T-helper 17 cell (primary cell): ENCODE data around the gene PACS2. TPM values are rescaled to one million over a fixed set of nuclear protein-coding genes. Genes with fewer than 3 reads are reported as not detected.
A peak's percentile ranks its signal among the peaks of the same experiment; 100 is the strongest.

ENCODE experiments used
- ATAC-seq: fragments of 150-1000 bp; cut with Tn5 transposase; 2 replicates; pipeline ENCODE4 v1.10.0; 2021; ENCODE audit warnings: mild to moderate bottlenecking, moderate library complexity
- DNase-seq, 3 donors: peaks; one replicate each; pipeline versions ENCODE4 v3.0.0 to v3.0.0-alpha.2; 2020 to 2021
- H3K9me3 ChIP-seq: one replicate; pipeline ENCODE4 v1.7.0; 2013; ENCODE audit warnings: low read length, mild to moderate bottlenecking; ENCODE audit not compliant: control insufficient read depth, poor library complexity, severe bottlenecking
- H3K27ac Mint-ChIP-seq: one replicate; pipeline ENCODE4 v1.8.0; 2022; ENCODE audit warnings: mild to moderate bottlenecking, moderate library complexity, mixed read lengths
- H3K27me3 Mint-ChIP-seq: one replicate; pipeline ENCODE4 v1.8.0; 2022; ENCODE audit warnings: mixed read lengths
- H3K36me3 Mint-ChIP-seq: one replicate; pipeline ENCODE4 v1.8.0; 2022; ENCODE audit warnings: low read depth, mixed read lengths
- H3K4me1 Mint-ChIP-seq: one replicate; pipeline ENCODE4 v1.8.0; 2022; ENCODE audit warnings: mild to moderate bottlenecking, mixed read lengths
- H3K4me3 Mint-ChIP-seq: one replicate; pipeline ENCODE4 v1.8.0; 2022; ENCODE audit warnings: mild to moderate bottlenecking, moderate library complexity, mixed read lengths
- total RNA-seq, 4 donors: library from RNA in 2 of 4; stranded (reverse) in 2 of 4; gene quantifications; one replicate each; pipeline ENCODE4 v1.2.3 and lab custom pipeline; 2022 to 2026

The PACS2 gene
- total RNA-seq, 2 donors from 2014 or later: 56.0 to 64.9 TPM

DNA sequence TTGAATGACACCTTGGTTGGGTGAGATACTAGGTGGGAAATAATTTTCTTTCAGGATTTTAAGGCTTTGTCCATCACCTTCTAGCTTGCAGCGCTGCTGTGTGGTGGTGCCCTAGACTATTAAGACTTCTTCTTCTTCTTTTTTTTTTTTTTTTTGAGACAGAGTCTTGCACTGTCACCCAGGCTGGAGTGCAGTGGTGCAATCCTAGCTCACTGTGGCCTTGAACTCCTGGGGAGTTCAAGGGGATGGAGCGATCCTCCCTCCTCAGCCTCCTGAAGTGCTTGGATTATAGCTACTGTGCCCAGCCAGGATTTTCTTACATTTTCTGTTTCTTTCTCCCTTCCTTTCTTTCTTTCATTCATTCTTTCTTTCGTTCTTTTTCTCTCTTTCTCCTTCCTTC lies 94.8 kb downstream of the PACS2 start:
- Mint-ChIP-seq H3K4me3 (no peak overlapping the region), H3K27me3 (peaks cover 22% of the 10 kb centered on the region), H3K36me3 (peaks cover 3% of the 10 kb centered on the region), H3K27ac (no peak overlapping the region), H3K4me1 (no peaks in the 10 kb centered on the region)
- no peaks in the 10 kb centered on the region for H3K9me3 ChIP-seq
- DNase-seq: no peak
- ATAC-seq: no peak

DNA sequence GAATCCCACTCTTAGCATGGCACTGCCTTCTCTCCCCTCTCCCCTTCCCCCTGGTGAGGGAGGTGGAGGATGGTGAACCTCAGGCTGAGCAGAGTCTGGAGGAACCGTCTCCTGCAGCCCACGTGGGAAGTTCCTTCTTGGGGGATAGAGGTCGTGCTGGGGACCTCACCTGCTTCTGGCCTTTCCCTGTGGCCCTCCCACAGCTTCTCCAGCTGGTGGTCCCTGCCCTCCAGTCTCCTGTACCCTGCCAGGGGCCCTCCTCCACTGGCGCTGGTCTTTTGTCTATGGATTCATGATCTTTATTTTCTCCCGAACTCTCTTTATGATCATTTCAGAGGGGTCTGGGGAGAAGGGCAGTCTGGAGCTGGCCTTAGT lies 96.1 kb downstream of the PACS2 start:
- Mint-ChIP-seq H3K4me3 (peak overlapping the region; percentile 15), H3K36me3 (peaks cover 3% of the 10 kb centered on the region), H3K27me3 (peaks cover 22% of the 10 kb centered on the region), H3K4me1 (peaks cover 2% of the 10 kb centered on the region), H3K27ac (no peak overlapping the region)
- no peaks in the 10 kb centered on the region for H3K9me3 ChIP-seq
- ATAC-seq: no peak
- DNase-seq: no peak

DNA sequence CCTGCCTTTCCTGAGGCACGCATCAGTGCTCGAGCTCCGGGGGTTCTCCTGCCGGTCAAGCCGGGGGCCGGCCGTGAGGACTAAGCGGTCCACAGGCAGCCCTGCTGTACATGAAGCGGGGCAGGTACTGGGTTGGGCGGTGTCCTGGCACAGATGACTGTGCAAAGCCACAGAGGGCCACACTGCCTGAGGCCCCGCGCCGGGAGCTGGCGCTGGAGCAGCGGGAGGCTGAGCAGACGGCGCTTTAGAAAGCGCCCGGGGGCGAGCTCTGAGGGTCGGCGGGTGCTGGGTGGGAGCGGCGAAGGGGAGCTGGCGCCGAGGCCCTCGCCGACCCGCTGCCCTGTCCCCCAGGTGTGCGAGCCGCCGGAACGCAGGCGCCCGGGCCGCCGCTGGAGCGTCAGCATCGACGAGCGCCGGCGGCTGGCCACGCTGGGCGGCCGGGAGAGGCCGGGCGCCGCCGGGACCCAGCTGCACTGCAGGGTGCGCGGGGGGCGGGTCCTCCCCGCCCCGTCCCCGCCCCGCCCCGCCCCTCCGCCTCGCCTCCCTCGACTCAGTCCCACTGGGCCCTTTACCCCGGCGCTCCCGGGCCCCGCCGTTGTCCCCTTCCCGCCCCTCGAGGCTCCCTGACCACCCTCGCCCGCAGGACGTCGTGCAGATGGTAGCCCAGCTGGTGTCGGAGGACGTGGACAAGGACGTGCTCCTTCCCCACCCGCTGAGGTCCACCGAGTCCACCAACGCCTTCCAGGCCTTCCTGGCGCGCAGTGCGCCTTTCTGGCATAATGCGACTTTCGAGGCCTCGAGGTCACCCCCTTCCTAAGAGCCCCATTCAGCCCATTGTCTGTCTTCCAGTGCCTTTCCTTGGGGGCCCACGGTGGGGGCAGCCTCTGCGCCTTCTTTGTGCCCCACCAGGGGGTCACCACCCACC lies 96.7 kb downstream of the PACS2 start:
- Mint-ChIP-seq H3K36me3 (peaks cover 3% of the 10 kb centered on the region), H3K4me3 (peak overlapping the region; percentile 73), H3K27ac (no peak overlapping the region), H3K27me3 (peaks cover 22% of the 10 kb centered on the region), H3K4me1 (peaks cover 2% of the 10 kb centered on the region)
- DNase-seq (no peak), ATAC-seq (peak; percentile 30)
- H3K9me3 ChIP-seq: no peaks in the 10 kb centered on the region

- DNase-seq: no peak
- H3K4me3 Mint-ChIP-seq: peak overlapping the region; percentile 73
- no peaks in the 10 kb centered on the region for H3K9me3 ChIP-seq
- peaks cover 5% of the 10 kb centered on the region for H3K36me3 Mint-ChIP-seq
- ATAC-seq: no peak
- H3K27ac Mint-ChIP-seq: no peak overlapping the region
- H3K27me3 Mint-ChIP-seq: peaks cover 22% of the 10 kb centered on the region
- H3K4me1 Mint-ChIP-seq: peaks cover 2% of the 10 kb centered on the region
Measured at GRCh38 chr14:105411985-105412770, 97.6 kb downstream of the PACS2 start.

- Mint-ChIP-seq H3K4me1 (peaks cover 2% of the 10 kb centered on the region), H3K36me3 (peaks cover 5% of the 10 kb centered on the region), H3K27me3 (peaks cover 22% of the 10 kb centered on the region), H3K4me3 (no peak overlapping the region), H3K27ac (no peak overlapping the region)
- no peak for DNase-seq
- ATAC-seq: no peak
- no peaks in the 10 kb centered on the region for H3K9me3 ChIP-seq
Measured at GRCh38 chr14:105412771-105413543, 98.4 kb downstream of the PACS2 start.

DNA sequence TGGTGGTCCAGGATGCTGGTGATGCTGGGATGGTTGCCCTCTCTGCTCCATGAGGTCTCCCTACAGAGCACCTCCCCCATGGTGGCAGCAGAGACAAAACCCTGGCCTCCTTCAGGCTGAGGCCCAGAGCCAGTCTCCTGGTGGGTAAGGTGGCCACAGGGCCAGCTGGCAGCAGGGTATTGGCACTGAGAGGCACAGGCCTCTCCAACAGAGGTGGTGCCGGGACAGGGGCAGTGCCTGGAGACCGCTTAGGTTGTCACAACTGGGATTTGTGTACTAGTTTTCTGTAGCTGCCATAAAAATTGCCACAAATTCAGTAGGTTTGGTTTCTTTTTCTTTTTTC lies 99.0 kb downstream of the PACS2 start:
- ATAC-seq (no peak), DNase-seq (no peak)
- no peak overlapping the region for H3K27ac Mint-ChIP-seq
- H3K36me3 Mint-ChIP-seq: peaks cover 5% of the 10 kb centered on the region
- H3K27me3 Mint-ChIP-seq: peaks cover 22% of the 10 kb centered on the region
- H3K4me3 Mint-ChIP-seq: no peak overlapping the region
- H3K9me3 ChIP-seq: no peaks in the 10 kb centered on the region
- peaks cover 2% of the 10 kb centered on the region for H3K4me1 Mint-ChIP-seq

GRCh38 chr14:105414456-105415371 lies 100.2 kb downstream of the PACS2 start:
- no peak overlapping the region for H3K27ac Mint-ChIP-seq
- ATAC-seq (peak; percentile 87), DNase-seq (peak; percentile 49 to 58 (median 52))
- H3K9me3 ChIP-seq: no peaks in the 10 kb centered on the region
- peak overlapping the region; percentile 81 for H3K4me3 Mint-ChIP-seq
- H3K27me3 Mint-ChIP-seq: peaks cover 22% of the 10 kb centered on the region
- peaks cover 4% of the 10 kb centered on the region for H3K4me1 Mint-ChIP-seq
- H3K36me3 Mint-ChIP-seq: peaks cover 5% of the 10 kb centered on the region

GRCh38 chr14:105415481-105416428 lies 101.2 kb downstream of the PACS2 start:
- Mint-ChIP-seq H3K4me1 (peaks cover 5% of the 10 kb centered on the region), H3K27ac (no peak overlapping the region), H3K27me3 (peaks cover 17% of the 10 kb centered on the region), H3K4me3 (peak overlapping the region; percentile 81), H3K36me3 (peaks cover 5% of the 10 kb centered on the region)
- H3K9me3 ChIP-seq: no peaks in the 10 kb centered on the region
- DNase-seq: no peak
- ATAC-seq: no peak

- Mint-ChIP-seq H3K4me3 (peak overlapping the region; percentile 31), H3K27ac (no peak overlapping the region), H3K36me3 (peaks cover 5% of the 10 kb centered on the region), H3K4me1 (peaks cover 11% of the 10 kb centered on the region), H3K27me3 (peaks cover 14% of the 10 kb centered on the region)
- ATAC-seq: no peak
- no peak for DNase-seq
- no peaks in the 10 kb centered on the region for H3K9me3 ChIP-seq
Measured at GRCh38 chr14:105416671-105417070, 102.1 kb downstream of the PACS2 start.

- DNase-seq (no peak), ATAC-seq (no peak)
- Mint-ChIP-seq H3K4me1 (peaks cover 20% of the 10 kb centered on the region), H3K27me3 (peaks cover 14% of the 10 kb centered on the region), H3K27ac (no peak overlapping the region), H3K36me3 (peaks cover 5% of the 10 kb centered on the region), H3K4me3 (peak overlapping the region; percentile 33)
- no peaks in the 10 kb centered on the region for H3K9me3 ChIP-seq
Measured at GRCh38 chr14:105417690-105418121, 103.2 kb downstream of the PACS2 start.

DNA sequence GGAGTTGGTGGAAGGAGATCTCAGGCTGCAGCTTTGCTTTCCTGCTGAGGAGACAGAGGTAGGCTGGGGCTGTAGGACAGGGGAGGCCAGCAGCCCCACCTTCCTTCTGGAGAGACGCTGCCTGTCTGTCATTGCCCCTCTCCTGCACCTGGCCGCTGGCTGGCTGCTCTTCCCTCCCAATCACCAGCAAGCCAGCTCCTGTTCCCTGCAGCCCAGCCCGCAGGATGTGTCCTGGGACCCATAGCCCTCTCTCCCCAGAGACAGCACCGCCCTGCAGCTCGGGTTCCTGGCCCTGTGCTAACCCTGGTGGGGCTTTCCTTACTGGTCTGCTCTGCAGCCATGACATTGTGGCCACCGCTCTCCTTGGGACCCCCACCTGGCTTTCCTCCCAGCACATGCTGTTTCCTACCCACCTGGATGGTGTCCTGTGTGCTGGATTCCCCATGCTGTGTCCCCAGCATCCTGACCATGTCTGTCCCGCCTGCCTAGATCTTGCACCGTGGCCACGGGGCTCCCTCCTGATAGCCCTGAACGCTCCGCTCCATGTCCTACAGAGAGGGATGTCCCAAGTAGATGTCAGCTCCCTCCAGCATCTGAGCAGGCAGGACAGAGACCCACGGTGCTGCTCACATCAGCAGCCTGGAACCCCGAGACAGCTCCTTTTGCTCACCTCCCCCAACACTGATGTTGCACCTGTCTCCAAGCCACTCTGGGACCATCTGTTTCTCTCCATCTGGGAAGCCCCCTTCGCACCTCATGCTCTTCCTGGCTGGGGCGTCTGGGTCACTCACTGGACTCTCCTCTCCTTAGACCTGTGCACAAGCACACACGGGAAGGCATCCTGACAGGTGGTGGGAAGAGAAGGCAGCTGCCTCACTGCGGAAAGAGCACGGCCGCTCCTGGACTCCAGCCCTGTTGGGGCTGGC lies 104.0 kb downstream of the PACS2 start:
- Mint-ChIP-seq H3K36me3 (peaks cover 2% of the 10 kb centered on the region), H3K4me1 (peaks cover 20% of the 10 kb centered on the region), H3K27ac (no peak overlapping the region), H3K27me3 (peaks cover 5% of the 10 kb centered on the region), H3K4me3 (peak overlapping the region; percentile 76)
- no peaks in the 10 kb centered on the region for H3K9me3 ChIP-seq
- no peak for ATAC-seq
- no peak for DNase-seq
